Stimulated activated CD8-positive, alpha-beta memory T cell treated with anti-CD3 and anti-CD28 coated beads, Interleukin-7, amount 100 ng/mL, for 1 hour (primary cell): ENCODE results near the gene SMU1.

Source experiments
- DNase-seq, 2 donors: peaks; one replicate each; pipeline ENCODE4 v3.0.0-alpha.2; 2020; ENCODE audit warnings: low read depth in 2 of 2

The SMU1 gene

GRCh38 chr9:33076046-33077004 lies at the start of gene SMU1:
Gene SMU1 (minus strand): TSS chr9:33076674. CDS start chr9:33076608, 66 bp downstream.
- DNase-seq: peak; percentile 83 to 90

GRCh38 chr9:33125461-33125860 lies 49.0 kb upstream of the SMU1 start:
- DNase-seq: no peak

GRCh38 chr9:33124751-33125381 lies 48.4 kb upstream of the SMU1 start:
- no peak for DNase-seq

- DNase-seq: no peak
Observed at GRCh38 chr9:33124046-33124445, 47.6 kb upstream of the SMU1 start.

- no peak for DNase-seq
Observed at GRCh38 chr9:33123407-33124031, 47.0 kb upstream of the SMU1 start.

- no peak for DNase-seq
Observed at GRCh38 chr9:33120620-33121019, 44.1 kb upstream of the SMU1 start.

GRCh38 chr9:33117796-33118195 lies 41.3 kb upstream of the SMU1 start:
- DNase-seq: no peak

GRCh38 chr9:33117306-33117705 lies 40.8 kb upstream of the SMU1 start:
- no peak for DNase-seq

- no peak for DNase-seq
Observed at GRCh38 chr9:33116860-33117259, 40.4 kb upstream of the SMU1 start.

GRCh38 chr9:33114746-33115145 lies 38.3 kb upstream of the SMU1 start:
- DNase-seq: no peak

- DNase-seq: no peak
Observed at GRCh38 chr9:33113799-33114547, 37.5 kb upstream of the SMU1 start.

GRCh38 chr9:33112094-33112493 lies 35.6 kb upstream of the SMU1 start:
- no peak for DNase-seq

GRCh38 chr9:33111631-33112030 lies 35.2 kb upstream of the SMU1 start:
- DNase-seq: no peak

GRCh38 chr9:33110686-33111085 lies 34.2 kb upstream of the SMU1 start:
- DNase-seq: no peak

GRCh38 chr9:33109850-33110595 lies 33.5 kb upstream of the SMU1 start:
- DNase-seq: no peak

- no peak for DNase-seq
Observed at GRCh38 chr9:33109097-33109496, 32.6 kb upstream of the SMU1 start.

GRCh38 chr9:33108472-33108871 lies 32.0 kb upstream of the SMU1 start:
- DNase-seq: no peak

GRCh38 chr9:33107762-33108161 lies 31.3 kb upstream of the SMU1 start:
- DNase-seq: no peak

GRCh38 chr9:33106827-33107621 lies 30.6 kb upstream of the SMU1 start:
- no peak for DNase-seq

- no peak for DNase-seq
Observed at GRCh38 chr9:33106372-33106771, 29.9 kb upstream of the SMU1 start.
